ENCODE results near the gene DGCR6L.
A peak's percentile ranks its signal among the peaks of the same experiment; 100 is the strongest.
"Not testable (repeated sequence)": the region's sequence is repeated elsewhere in the genome, so short reads cannot be mapped to it uniquely, and the experiment has no call there.

DNA sequence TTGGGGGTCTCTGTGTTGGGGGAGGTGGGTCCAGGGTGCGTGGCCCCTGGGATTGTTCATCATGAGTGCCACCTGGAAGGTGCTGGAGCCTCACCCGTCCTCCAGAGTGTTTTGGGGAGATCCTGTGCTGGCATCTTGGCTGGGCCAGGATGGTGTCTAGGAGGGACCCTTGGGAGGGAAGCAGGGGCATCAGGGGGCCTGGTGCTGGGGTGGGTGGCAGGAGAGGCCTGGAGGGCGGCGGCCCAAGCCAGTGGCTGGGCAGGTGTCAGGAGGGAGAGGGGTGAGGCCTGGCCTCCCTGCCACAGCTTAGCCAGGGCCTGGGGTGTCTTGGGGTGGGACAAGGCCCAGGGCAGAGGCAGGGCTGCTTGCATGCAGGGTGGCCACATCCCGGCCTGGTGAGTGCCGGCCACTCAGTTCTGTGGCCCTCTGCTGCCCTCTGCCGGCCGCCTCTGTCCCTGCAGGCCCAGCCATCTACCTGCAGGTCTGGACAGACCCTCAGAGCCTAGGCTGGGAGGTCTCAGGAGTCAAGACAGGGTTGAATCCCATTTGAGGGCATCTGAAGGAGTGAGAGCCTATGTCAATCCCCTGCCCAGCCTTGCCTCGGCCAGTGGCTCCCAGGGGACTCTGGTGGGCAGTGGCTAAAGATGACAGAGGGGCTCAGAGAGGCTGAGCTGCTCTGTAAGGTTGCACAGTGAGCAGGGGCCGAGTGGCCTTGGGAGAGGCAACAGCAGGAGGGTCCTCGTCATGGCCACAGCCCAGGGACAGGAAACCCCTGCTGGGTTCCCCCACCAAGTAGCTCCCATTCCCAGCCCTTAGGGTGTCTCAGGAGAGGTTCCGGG, 34.2 kb downstream of the DGCR6L start:
- TF ChIP-seq POLR2A, POLR2AphosphoS5 (IDR thresholded peaks at IDR 0.05): not testable (repeated sequence)
- TF ChIP-seq CTCF (IDR thresholded peaks at IDR 0.05): peak; percentile 61 to 87 (median 83)

Measured in transverse colon (tissue), 4 donors.